ENCODE measurements around the gene UGT1A6.

- TF ChIP-seq FOXM1 (IDR thresholded peaks at IDR 0.05; ENCODE audit: borderline replicate concordance, low read depth) (no peak), YY1 (IDR thresholded peaks at IDR 0.05; ENCODE audit: low read depth) (no peak)
- TF ChIP-seq, protein P1, sequence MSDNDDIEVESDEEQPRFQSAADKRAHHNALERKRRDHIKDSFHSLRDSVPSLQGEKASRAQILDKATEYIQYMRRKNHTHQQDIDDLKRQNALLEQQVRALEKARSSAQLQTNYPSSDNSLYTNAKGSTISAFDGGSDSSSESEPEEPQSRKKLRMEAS (IDR thresholded peaks at IDR 0.05) = no peak
Measured at GRCh38 chr2:233775414-233775813, 82.7 kb downstream of the UGT1A6 start.
